BJ (cell line): ENCODE measurements around the gene MORF4L1. TPM values are rescaled to one million over a fixed set of nuclear protein-coding genes. Genes with fewer than 3 reads are reported as not detected.

Experiments used
- CTCF ChIA-PET: fragments of 350-600 bp; formaldehyde crosslinking; extraction: SDS; loops from one replicate; lab custom pipeline; 2021; ENCODE audit warnings: antibody characterized with exemption, inconsistent platforms; lab: Yijun Ruan, JAX
- POLR2A ChIA-PET: fragments of 300-600 bp; sonication (Branson Sonifier 250); formaldehyde crosslinking; extraction: SDS; loops from one replicate; lab custom pipeline; 2021; ENCODE audit warnings: antibody characterized with exemption; lab: Charles Lee
- DNase-seq: peaks from one replicate; pipeline ENCODE4 v3.0.0-alpha.2; 2011; ENCODE audit warnings: low read depth
- H3K27me3 ChIP-seq: 2 replicates; pipeline ENCODE4 v1.6.0; 2011; ENCODE audit warnings: low read length; ENCODE audit not compliant: control insufficient read depth, insufficient read depth
- H3K36me3 ChIP-seq: 2 replicates; pipeline ENCODE4 v1.5.1; 2011; ENCODE audit warnings: low read length; ENCODE audit not compliant: control insufficient read depth, insufficient read depth
- H3K4me3 ChIP-seq: 2 replicates; pipeline ENCODE4 v1.5.1; 2011; ENCODE audit warnings: low read depth, mild to moderate bottlenecking, control low read depth, low read length
- CTCF ChIP-seq: IDR thresholded peaks from 2 replicates; pipeline ENCODE4 v1.5.1; 2011; ENCODE audit warnings: low read depth, mild to moderate bottlenecking, control low read depth, inconsistent platforms, low read length, moderate library complexity; ENCODE audit not compliant: insufficient read depth
- polyA plus RNA-seq: library from polyadenylated mRNA; depleted of rRNA; stranded (reverse); fragments of >200 nt; gene quantifications from 2 replicates; pipeline ENCODE4 v1.2.3, GENCODE V29; 2011

Gene MORF4L1
- polyA plus RNA-seq, 1 experiment, result 199 TPM

DNA sequence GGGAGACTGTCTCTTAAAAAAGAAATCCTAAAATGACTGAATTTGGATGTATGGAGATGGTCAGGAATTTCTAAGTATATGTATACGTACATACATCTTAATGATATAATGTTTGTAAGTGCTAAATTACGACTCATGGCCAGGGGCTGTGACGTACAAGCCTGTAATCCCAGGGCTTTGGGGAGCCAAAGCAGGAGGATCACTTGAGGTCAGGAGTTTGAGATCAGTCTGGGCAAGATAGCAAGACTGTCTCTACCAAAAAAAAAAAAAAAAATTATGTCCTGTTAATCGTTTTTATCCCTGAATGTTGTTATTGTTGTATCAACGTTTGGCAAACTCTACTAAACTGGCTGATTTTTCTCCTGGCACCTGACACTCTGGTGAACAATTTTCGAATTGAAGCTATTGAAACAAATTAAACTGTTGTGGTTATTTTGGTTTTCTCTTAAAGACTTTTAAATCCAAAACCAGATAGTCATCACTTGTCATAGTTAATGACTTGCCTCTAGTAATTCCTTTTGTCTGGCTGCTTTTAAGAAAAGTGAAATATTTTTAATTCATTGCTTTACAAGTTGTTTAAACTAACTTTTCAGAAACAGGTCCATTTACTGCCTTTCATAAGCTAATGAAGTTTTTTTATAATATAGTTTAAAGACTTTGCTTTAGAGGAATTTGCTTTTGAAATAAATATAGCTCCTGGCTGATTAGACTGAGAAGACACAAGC lies 7.0 kb downstream of the MORF4L1 start:
- no peak for TF ChIP-seq CTCF
- no peak for DNase-seq
- CTCF ChIA-PET, result interaction anchor here (0.6 to 1.4 kb wide), 3 partner anchors 20 to 150 kb away, joined by 3 to 4 read pairs (median 4); no protein-coding TSS in a partner anchor
- peaks cover 3% of the 10 kb centered on the region for H3K36me3 ChIP-seq
- no peaks in the 10 kb centered on the region for H3K27me3 ChIP-seq
- POLR2A ChIA-PET, result interaction anchor here (0.5 to 0.6 kb wide), 2 partner anchors 26 to 28 kb away, joined by 5 to 9 read pairs; no protein-coding TSS in a partner anchor
- no peak overlapping the region for H3K4me3 ChIP-seq

- CTCF ChIA-PET, result interaction anchor here (0.6 to 1.4 kb wide), 4 partner anchors 11 to 150 kb away, joined by 3 to 4 read pairs (median 4); no protein-coding TSS in a partner anchor
- Histone ChIP-seq H3K27me3 (no peaks in the 10 kb centered on the region), H3K4me3 (no peak overlapping the region), H3K36me3 (peaks cover 3% of the 10 kb centered on the region)
- POLR2A ChIA-PET, result interaction anchor here (0.5 to 0.6 kb wide), 2 partner anchors 25 to 27 kb away, joined by 5 to 9 read pairs; no protein-coding TSS in a partner anchor
- no peak for DNase-seq
- TF ChIP-seq CTCF, result no peak
Measured at GRCh38 chr15:78880242-78880533, 7.5 kb downstream of the MORF4L1 start.

- CTCF ChIA-PET, result interaction anchor here (1.1 to 1.2 kb wide), 2 partner anchors 11 to 15 kb away, joined by 3 to 4 read pairs; no protein-coding TSS in a partner anchor
- DNase-seq, result no peak
Measured at GRCh38 chr15:78880813-78881212, 8.1 kb downstream of the MORF4L1 start.

DNA sequence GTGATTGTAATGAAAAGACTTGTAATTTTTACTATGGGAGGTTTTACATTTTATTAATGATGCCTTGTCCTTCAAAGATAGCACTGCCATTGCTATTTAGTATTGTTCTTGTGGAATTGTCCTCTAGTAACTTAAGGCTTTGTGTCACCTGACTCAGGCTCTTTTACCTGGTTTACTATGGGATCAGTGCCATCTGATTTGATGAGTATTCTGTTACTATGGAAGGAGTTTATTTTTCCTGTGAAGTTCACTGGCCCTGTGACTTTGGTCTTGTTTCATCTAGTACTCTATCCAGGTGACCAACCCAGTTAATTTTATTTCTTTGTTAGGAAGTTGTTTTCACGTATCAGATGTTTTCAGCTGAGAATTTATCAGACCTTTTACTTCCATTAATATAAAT lies 9.0 kb downstream of the MORF4L1 start:
- CTCF ChIA-PET, result interaction anchor here (0.9 to 2.1 kb wide), 3 partner anchors 8 to 22 kb away, joined by 3 to 7 read pairs (median 3); no protein-coding TSS in a partner anchor
- H3K36me3 ChIP-seq, result peaks cover 6% of the 10 kb centered on the region
- POLR2A ChIA-PET, result no interaction called here

More at GRCh38 chr15:78880813-78881212, 8.1 kb downstream of the MORF4L1 start:
- Histone ChIP-seq H3K4me3 (no peak overlapping the region), H3K27me3 (no peaks in the 10 kb centered on the region), H3K36me3 (peaks cover 3% of the 10 kb centered on the region)
- TF ChIP-seq CTCF, result no peak
- POLR2A ChIA-PET, result no interaction called here

More for the DNA sequence above, 9.0 kb downstream of the MORF4L1 start:
- TF ChIP-seq CTCF, result no peak
- H3K27me3 ChIP-seq, result no peaks in the 10 kb centered on the region
- DNase-seq, result no peak
- H3K4me3 ChIP-seq, result no peak overlapping the region
